PC-9 (cell line): ENCODE measurements around the gene FDXACB1. TPM values are rescaled to one million over a fixed set of nuclear protein-coding genes. Genes with fewer than 3 reads are reported as not detected.
A peak's percentile ranks its signal among the peaks of the same experiment; 100 is the strongest.

Experiments
- BruUV-seq: library from RNA; stranded (reverse); fragments of 400-500 nt; replicated peaks from 2 replicates; lab custom pipeline; 2021; lab: Mats Ljungman, UMichigan
- CTCF ChIA-PET: fragments of 300-600 bp; sonication (Branson Sonifier 250); formaldehyde crosslinking; loops from one replicate; lab custom pipeline; 2022; ENCODE audit warnings: antibody characterized with exemption; lab: Charles Lee
- POLR2A ChIA-PET: fragments of 300-600 bp; sonication (Branson Sonifier 250); formaldehyde crosslinking; loops from one replicate; lab custom pipeline; 2022; ENCODE audit warnings: antibody characterized with exemption; ENCODE audit not compliant: unreplicated experiment; lab: Charles Lee
- DNase-seq, 2 experiments: peaks; one replicate each; pipeline versions ENCODE4 v3.0.0 to v3.0.0-alpha.2; 2015 to 2022; ENCODE audit warnings: mixed read lengths in 1 of 2
- H2AFZ ChIP-seq: fragments of 200-600 bp; sonication (generic); 2 replicates; pipeline ENCODE4 v1.8.1; 2017; ENCODE audit warnings: antibody characterized with exemption
- H3F3A ChIP-seq: fragments of 200-600 bp; sonication (generic); 2 replicates; pipeline ENCODE4 v1.8.1; 2017; ENCODE audit warnings: antibody characterized with exemption, mild to moderate bottlenecking, low read depth; ENCODE audit not compliant: insufficient read depth
- H3K27ac ChIP-seq: fragments of 200-600 bp; sonication (generic); 2 replicates; pipeline ENCODE4 v1.6.1; 2016; ENCODE audit warnings: mixed run types
- H3K27me3 ChIP-seq: fragments of 200-600 bp; sonication (generic); 2 replicates; pipeline ENCODE4 v1.6.1; 2016; ENCODE audit warnings: low read depth, mixed run types; ENCODE audit not compliant: insufficient read depth
- H3K36me3 ChIP-seq: fragments of 200-600 bp; sonication (generic); 2 replicates; pipeline ENCODE4 v1.6.1; 2016; ENCODE audit warnings: low read depth, mixed run types
- H3K4me1 ChIP-seq: fragments of 200-600 bp; sonication (generic); replicated peaks from 2 replicates; pipeline ENCODE4 v1.6.1; 2016; ENCODE audit warnings: mixed run types; ENCODE audit not compliant: insufficient read depth
- H3K4me2 ChIP-seq: fragments of 200-600 bp; sonication (generic); 2 replicates; pipeline ENCODE4 v1.6.1; 2017; ENCODE audit warnings: mixed run types
- H3K4me3 ChIP-seq: fragments of 200-600 bp; sonication (generic); 2 replicates; pipeline ENCODE4 v1.6.1; 2016; ENCODE audit warnings: mixed run types
- H3K79me2 ChIP-seq: fragments of 200-600 bp; sonication (generic); 2 replicates; pipeline ENCODE4 v1.6.1; 2017; ENCODE audit warnings: low read depth, mixed run types
- H3K9me2 ChIP-seq: fragments of 200-600 bp; sonication (generic); 2 replicates; pipeline ENCODE4 v1.8.1; 2017; ENCODE audit warnings: mild to moderate bottlenecking; ENCODE audit not compliant: insufficient read depth
- H3K9me3 ChIP-seq: fragments of 200-600 bp; sonication (generic); 2 replicates; pipeline ENCODE4 v1.8.1; 2016; ENCODE audit warnings: low read depth; ENCODE audit not compliant: insufficient read depth
- H4K20me1 ChIP-seq: fragments of 200-600 bp; sonication (generic); 2 replicates; pipeline ENCODE4 v1.8.1; 2017; ENCODE audit not compliant: insufficient read depth
- EZH2 ChIP-seq: fragments of 200-600 bp; sonication (generic); IDR thresholded peaks from 2 replicates; pipeline ENCODE4 v1.8.0; 2017; ENCODE audit warnings: antibody characterized with exemption, low read depth
- intact Hi-C: fragments of 100-400 bp; cut with micrococcal nuclease; formaldehyde crosslinking; loops from one replicate; pipeline ENCODE4 v1.10.0; 2022; ENCODE audit not compliant: unreplicated experiment
- total RNA-seq: library from RNA; stranded (reverse); gene quantifications from 2 replicates; pipeline ENCODE4 v1.2.3, GENCODE V29; 2021
- TF ChIP-seq, protein P1 (sequence below): fragments of 200-600 bp; sonication (generic); conservative IDR thresholded peaks from 2 replicates; pipeline ENCODE4 v1.6.1; 2017; ENCODE audit warnings: mixed run types, antibody characterized with exemption, mild to moderate bottlenecking, moderate library complexity

The FDXACB1 gene
- total RNA-seq, 1 experiment from 2014 or later: 2.2 TPM

DNA sequence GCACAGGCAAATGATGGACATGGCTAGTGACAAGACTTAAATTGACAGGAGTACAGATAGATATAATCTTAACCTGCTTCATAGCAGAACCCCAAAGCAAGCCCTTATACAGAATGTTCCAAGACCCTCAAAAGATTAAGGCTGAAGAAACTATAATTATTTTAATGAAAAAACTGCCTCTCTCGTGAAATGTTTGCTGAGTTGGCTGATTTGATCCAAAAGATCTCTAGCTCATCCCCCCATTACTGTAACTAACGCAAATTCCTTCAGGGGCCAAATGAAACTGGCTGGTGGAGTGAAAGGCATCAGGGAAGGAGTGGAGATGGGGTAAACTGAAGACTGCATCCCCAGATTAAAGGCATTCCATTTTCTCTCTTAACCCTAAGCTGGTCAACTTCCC, 26.9 kb downstream of the FDXACB1 start:
- H3K4me3 ChIP-seq: no peak overlapping the region
- CTCF ChIA-PET: interaction anchor here (0.6 to 1.1 kb wide), 3 partner anchors 130 to 265 kb away, joined by 3 to 5 read pairs (median 4); no protein-coding TSS in a partner anchor
- no peak overlapping the region for H3K4me2 ChIP-seq
- H3K9me3 ChIP-seq: no peaks in the 10 kb centered on the region
- no peaks in the 10 kb centered on the region for H3K27me3 ChIP-seq
- H2AFZ ChIP-seq: no peak overlapping the region
- intact Hi-C loops: no loop called here
- peaks cover 9% of the 10 kb centered on the region; the same call in 1 of the 2 replicates for H3K36me3 ChIP-seq
- no peak for TF ChIP-seq EZH2
- TF ChIP-seq, protein P1, sequence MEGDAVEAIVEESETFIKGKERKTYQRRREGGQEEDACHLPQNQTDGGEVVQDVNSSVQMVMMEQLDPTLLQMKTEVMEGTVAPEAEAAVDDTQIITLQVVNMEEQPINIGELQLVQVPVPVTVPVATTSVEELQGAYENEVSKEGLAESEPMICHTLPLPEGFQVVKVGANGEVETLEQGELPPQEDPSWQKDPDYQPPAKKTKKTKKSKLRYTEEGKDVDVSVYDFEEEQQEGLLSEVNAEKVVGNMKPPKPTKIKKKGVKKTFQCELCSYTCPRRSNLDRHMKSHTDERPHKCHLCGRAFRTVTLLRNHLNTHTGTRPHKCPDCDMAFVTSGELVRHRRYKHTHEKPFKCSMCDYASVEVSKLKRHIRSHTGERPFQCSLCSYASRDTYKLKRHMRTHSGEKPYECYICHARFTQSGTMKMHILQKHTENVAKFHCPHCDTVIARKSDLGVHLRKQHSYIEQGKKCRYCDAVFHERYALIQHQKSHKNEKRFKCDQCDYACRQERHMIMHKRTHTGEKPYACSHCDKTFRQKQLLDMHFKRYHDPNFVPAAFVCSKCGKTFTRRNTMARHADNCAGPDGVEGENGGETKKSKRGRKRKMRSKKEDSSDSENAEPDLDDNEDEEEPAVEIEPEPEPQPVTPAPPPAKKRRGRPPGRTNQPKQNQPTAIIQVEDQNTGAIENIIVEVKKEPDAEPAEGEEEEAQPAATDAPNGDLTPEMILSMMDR: no peak
- no peak for DNase-seq
- H3K4me1 ChIP-seq: peaks cover 36% of the 10 kb centered on the region
- no peaks in the 10 kb centered on the region for H3K79me2 ChIP-seq
- H3K27ac ChIP-seq: no peak overlapping the region
- POLR2A ChIA-PET: no interaction called here
- peaks cover 34% of the 10 kb centered on the region for H3F3A ChIP-seq
- no peaks in the 10 kb centered on the region for H4K20me1 ChIP-seq
- no TSS peak for BruUV-seq
- no peaks in the 10 kb centered on the region for H3K9me2 ChIP-seq

DNA sequence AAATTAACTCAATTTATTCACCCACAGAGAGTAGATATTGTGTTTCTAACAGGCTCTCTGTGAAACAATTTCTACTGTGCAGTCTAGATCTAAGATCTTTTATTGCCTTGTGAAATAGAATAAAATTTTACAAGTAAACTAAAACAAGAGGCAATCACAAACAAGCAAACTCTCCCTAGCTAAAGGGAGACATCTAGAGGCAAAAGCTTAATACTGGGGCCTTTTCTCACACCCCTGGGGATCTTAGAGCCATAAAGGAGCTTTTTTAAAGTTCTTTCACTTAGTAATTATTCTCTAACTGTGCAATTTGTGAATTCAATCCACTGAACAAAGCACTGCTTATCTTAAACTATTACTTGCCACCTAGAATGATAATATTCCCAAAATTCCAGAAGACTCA, 27.3 kb downstream of the FDXACB1 start:
- Histone ChIP-seq H2AFZ (no peak overlapping the region), H3K9me3 (no peaks in the 10 kb centered on the region), H3K4me1 (peaks cover 40% of the 10 kb centered on the region), H3K36me3 (0 out of 2 replicates have a peak, but pooled peaks cover 9% of the 10 kb centered on the region), H3K79me2 (no peaks in the 10 kb centered on the region), H3K4me2 (no peak overlapping the region), H3K9me2 (no peaks in the 10 kb centered on the region), H3K4me3 (no peak overlapping the region), H3K27me3 (no peaks in the 10 kb centered on the region), H3F3A (peaks cover 39% of the 10 kb centered on the region), H4K20me1 (no peaks in the 10 kb centered on the region), H3K27ac (no peak overlapping the region)
- DNase-seq: peak in 1 of 2 experiments; percentile 51
- no TSS peak for BruUV-seq
- intact Hi-C loops: no loop called here
- TF ChIP-seq, protein P1: peak; percentile 75
- no peak for TF ChIP-seq EZH2
- ChIA-PET CTCF (interaction anchor here (0.6 to 1.1 kb wide), 3 partner anchors 130 to 265 kb away, joined by 3 to 5 read pairs (median 4); no protein-coding TSS in a partner anchor), POLR2A (no interaction called here)

DNA sequence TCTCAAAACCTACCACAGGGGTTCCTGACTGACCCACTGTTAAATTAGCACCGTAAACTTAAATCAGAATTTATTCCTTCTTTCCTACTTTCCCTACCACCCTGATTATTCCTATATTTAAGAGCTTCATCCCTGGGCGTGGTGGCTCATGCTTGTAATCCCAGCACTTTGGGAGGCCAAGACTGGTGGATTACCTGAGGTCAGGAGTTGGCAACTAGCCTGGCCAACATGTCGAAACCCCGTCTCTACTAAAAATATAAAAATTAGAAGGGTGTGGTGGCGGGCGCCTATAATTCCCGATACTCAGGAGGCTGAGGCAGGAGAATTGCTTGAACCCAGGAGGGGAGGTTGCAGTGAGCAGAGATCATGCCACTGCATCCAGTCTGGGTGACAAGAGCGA, 27.9 kb downstream of the FDXACB1 start:
- no peak overlapping the region for H3K4me2 ChIP-seq

More for the DNA sequence above, 27.9 kb downstream of the FDXACB1 start:
- no peak for DNase-seq
- Histone ChIP-seq H3K4me3 (no peak overlapping the region), H3K27me3 (no peaks in the 10 kb centered on the region), H2AFZ (no peak overlapping the region), H3K27ac (no peak overlapping the region), H4K20me1 (no peaks in the 10 kb centered on the region), H3F3A (peaks cover 45% of the 10 kb centered on the region), H3K9me3 (no peaks in the 10 kb centered on the region), H3K79me2 (no peaks in the 10 kb centered on the region), H3K9me2 (no peaks in the 10 kb centered on the region), H3K36me3 (0 out of 2 replicates have a peak, but pooled peaks cover 9% of the 10 kb centered on the region), H3K4me1 (peaks cover 46% of the 10 kb centered on the region)
- POLR2A ChIA-PET: no interaction called here
- CTCF ChIA-PET: interaction anchor here (0.7 to 1.1 kb wide), 3 partner anchors 131 to 398 kb away, joined by 3 to 5 read pairs (median 4); no protein-coding TSS in a partner anchor
- no TSS peak for BruUV-seq
- intact Hi-C loops: no loop called here
- TF ChIP-seq, protein P1: no peak
- TF ChIP-seq EZH2: no peak
